Endodermal cell (in vitro differentiated cells): ENCODE measurements around the gene MAEL. TPM values are rescaled to one million over a fixed set of nuclear protein-coding genes. Genes with fewer than 3 reads are reported as not detected.
"Not testable (repeated sequence)": the region's sequence is repeated elsewhere in the genome, so short reads cannot be mapped to it uniquely, and the experiment has no call there.

Experiments used
- DNase-seq: peaks from one replicate; pipeline ENCODE4 v3.0.0-alpha.2; 2017
- H3K27ac ChIP-seq: 2 replicates; pipeline ENCODE4 v1.5.1; 2013; ENCODE audit warnings: mild to moderate bottlenecking, low read depth, low read length, moderate library complexity
- H3K27me3 ChIP-seq: 2 replicates; pipeline ENCODE4 v1.6.1; 2013; ENCODE audit warnings: mild to moderate bottlenecking, low read length, moderate library complexity; ENCODE audit not compliant: insufficient read depth, control insufficient read depth, poor library complexity, severe bottlenecking
- H3K36me3 ChIP-seq: 2 replicates; pipeline ENCODE4 v1.7.0; 2013; ENCODE audit warnings: mild to moderate bottlenecking, low read length, moderate library complexity; ENCODE audit not compliant: control insufficient read depth, insufficient read depth
- H3K4me1 ChIP-seq: one replicate; pipeline ENCODE4 v1.7.0; 2013; ENCODE audit warnings: low read length; ENCODE audit not compliant: control insufficient read depth, insufficient read depth
- H3K4me3 ChIP-seq: 2 replicates; pipeline ENCODE4 v1.5.1; 2013; ENCODE audit warnings: mild to moderate bottlenecking, low read length, moderate library complexity
- H3K9ac ChIP-seq: 2 replicates; pipeline ENCODE4 v1.6.1; 2013; ENCODE audit warnings: mild to moderate bottlenecking, low read length, moderate library complexity; ENCODE audit not compliant: poor library complexity, severe bottlenecking; ENCODE audit errors: extremely low read depth
- H3K9me3 ChIP-seq: 2 replicates; pipeline ENCODE4 v1.6.1; 2013; ENCODE audit warnings: mild to moderate bottlenecking, low read length, moderate library complexity; ENCODE audit not compliant: control insufficient read depth
- H3K27ac Mint-ChIP-seq: 2 replicates; pipeline ENCODE4 v1.8.0; 2020; ENCODE audit warnings: mixed read lengths
- H3K27me3 Mint-ChIP-seq: 2 replicates; pipeline ENCODE4 v1.8.0; 2021; ENCODE audit warnings: mild to moderate bottlenecking, mixed read lengths; ENCODE audit not compliant: insufficient read depth
- H3K36me3 Mint-ChIP-seq: 2 replicates; pipeline ENCODE4 v1.8.0; 2020; ENCODE audit warnings: low read depth, mixed read lengths
- H3K4me1 Mint-ChIP-seq: 2 replicates; pipeline ENCODE4 v1.8.0; 2020; ENCODE audit warnings: mixed read lengths
- H3K4me3 Mint-ChIP-seq: 2 replicates; pipeline ENCODE4 v1.8.0; 2020; ENCODE audit warnings: mild to moderate bottlenecking, moderate library complexity, mixed read lengths
- H3K9me3 Mint-ChIP-seq: 2 replicates; pipeline ENCODE4 v1.8.0; 2020; ENCODE audit warnings: mild to moderate bottlenecking, mixed read lengths
- CTCF ChIP-seq: fragments of 200-600 bp; sonication (generic); conservative IDR thresholded peaks from 2 replicates; pipeline ENCODE4 v1.5.0; 2021; ENCODE audit warnings: antibody characterized with exemption, mild to moderate bottlenecking
- WGBS, 2 experiments: methylation state at CpG; one replicate each; pipeline versions ENCODE4 v1.1.5 to v1.1.7; 2013; ENCODE audit warnings: missing lambda C conversion rate in 2 of 2, mixed read lengths in 1 of 2; ENCODE audit not compliant: insufficient coverage in 1 of 2, insufficient read length in 1 of 2; 5-methylcytosine and 5-hydroxymethylcytosine counted together
- total RNA-seq, 2 donors: library from RNA; stranded (reverse); fragmentation: NEBNext Ultra II Directional in 1 of 2; extraction: Animal tissue kit (Norgen Biotek cat#: 25700) in 1 of 2; gene quantifications; 2 replicates in 1 of 2; 3 replicates in 1 of 2; pipeline ENCODE4 v1.2.1, GENCODE V29; 2021

Gene MAEL
- total RNA-seq, 2 donors from 2014 or later = 0.27 TPM; not detected in 1

GRCh38 chr1:167013108-167013929, 24.2 kb downstream of the MAEL start:
- H3K4me3 Mint-ChIP-seq = no peak overlapping the region
- H3K27ac Mint-ChIP-seq = no peak overlapping the region
- 77 to 85% methylated on average over 5 to 8 of the region's 8 CpGs for WGBS, 2 experiments

GRCh38 chr1:167016100-167016750, 27.1 kb downstream of the MAEL start:
- no peaks in the 10 kb centered on the region for H3K36me3 Mint-ChIP-seq
- no peak overlapping the region for H3K4me3 Mint-ChIP-seq
- 84 to 91% methylated on average over 3 to 6 of the region's 6 CpGs for WGBS, 2 experiments
- H3K27ac Mint-ChIP-seq = no peak overlapping the region
- Histone ChIP-seq H3K36me3 (no peaks in the 10 kb centered on the region), H3K9ac (no peak overlapping the region), H3K4me1 (no peaks in the 10 kb centered on the region), H3K27me3 (no peaks in the 10 kb centered on the region), H3K27ac (no peak overlapping the region), H3K4me3 (no peak overlapping the region), H3K9me3 (no peaks in the 10 kb centered on the region)
- DNase-seq = no peak
- no peak for TF ChIP-seq CTCF
- H3K27me3 Mint-ChIP-seq = peaks cover 1% of the 10 kb centered on the region
- H3K9me3 Mint-ChIP-seq = no peaks in the 10 kb centered on the region
- H3K4me1 Mint-ChIP-seq = no peaks in the 10 kb centered on the region

More at GRCh38 chr1:167013108-167013929, 24.2 kb downstream of the MAEL start:
- Mint-ChIP-seq H3K27me3 (peaks cover 1% of the 10 kb centered on the region), H3K9me3 (no peaks in the 10 kb centered on the region), H3K36me3 (no peaks in the 10 kb centered on the region), H3K4me1 (no peaks in the 10 kb centered on the region)
- no peak overlapping the region for H3K4me3 ChIP-seq
- no peak for TF ChIP-seq CTCF
- no peak for DNase-seq
- H3K9ac ChIP-seq = no peak overlapping the region
- no peaks in the 10 kb centered on the region for H3K9me3 ChIP-seq
- H3K36me3 ChIP-seq = no peaks in the 10 kb centered on the region
- no peak overlapping the region for H3K27ac ChIP-seq
- no peaks in the 10 kb centered on the region for H3K27me3 ChIP-seq
- H3K4me1 ChIP-seq = no peaks in the 10 kb centered on the region

- 80 to 100% methylated on average over 1 of the region's 1 CpG for WGBS, 2 experiments
- H3K4me3 ChIP-seq = no peak overlapping the region
- no peaks in the 10 kb centered on the region for H3K4me1 ChIP-seq
- no peak overlapping the region for H3K9ac ChIP-seq
- no peak for TF ChIP-seq CTCF
- H3K9me3 Mint-ChIP-seq = peaks cover 8% of the 10 kb centered on the region
- H3K27ac Mint-ChIP-seq = no peak overlapping the region
- H3K36me3 ChIP-seq = no peaks in the 10 kb centered on the region
- DNase-seq = no peak
- no peak overlapping the region for H3K27ac ChIP-seq
- H3K4me1 Mint-ChIP-seq = no peaks in the 10 kb centered on the region
- H3K36me3 Mint-ChIP-seq = no peaks in the 10 kb centered on the region
- H3K27me3 Mint-ChIP-seq = no peaks in the 10 kb centered on the region
- H3K4me3 Mint-ChIP-seq = no peak overlapping the region
- no peaks in the 10 kb centered on the region for H3K9me3 ChIP-seq
- H3K27me3 ChIP-seq = no peaks in the 10 kb centered on the region
These were observed 33.3 kb downstream of the MAEL start for GRCh38 chr1:167022384-167022783.

GRCh38 chr1:167029553-167029952, 40.5 kb downstream of the MAEL start:
- not testable (repeated sequence) for H3K36me3 Mint-ChIP-seq, H3K4me1 ChIP-seq, H3K27me3 Mint-ChIP-seq, H3K4me3 Mint-ChIP-seq, H3K4me3 ChIP-seq, H3K27me3 ChIP-seq, H3K36me3 ChIP-seq, H3K9ac ChIP-seq, H3K9me3 ChIP-seq, DNase-seq, H3K27ac ChIP-seq, H3K4me1 Mint-ChIP-seq, H3K27ac Mint-ChIP-seq
- H3K9me3 Mint-ChIP-seq = peaks cover 26% of the 10 kb centered on the region
- WGBS, 2 experiments = 92 to 95% methylated on average over 13 to 27 of the region's 27 CpGs
